Suprapubic skin (tissue), 3 donors: ENCODE results near the gene CAMK2G.

ENCODE experiments used
- CTCF ChIP-seq, 2 donors: fragments of 200-600 bp in 1 of 2; fragments of 450-650 bp in 1 of 2; sonication (generic) in 1 of 2; IDR thresholded peaks; one replicate each; pipeline ENCODE4 v1.5.1; 2016 to 2019; ENCODE audit warnings: antibody characterized with exemption in 2 of 2, mild to moderate bottlenecking in 1 of 2, moderate library complexity in 1 of 2
- POLR2A ChIP-seq, 2 donors: fragments of 450-650 bp; IDR thresholded peaks; one replicate each; pipeline ENCODE4 v1.6.1; 2017; ENCODE audit warnings: antibody characterized with exemption in 2 of 2, mild to moderate bottlenecking in 2 of 2, moderate library complexity in 2 of 2

- TF ChIP-seq CTCF (IDR thresholded peaks at IDR 0.05): no peak
- no peak for TF ChIP-seq POLR2A (IDR thresholded peaks at IDR 0.05)
Observed at GRCh38 chr10:73867126-73867807, 7.1 kb downstream of the CAMK2G start.
